ELF-1 (cell line): ENCODE results near the gene ZNF157.

ENCODE experiments used
- DNase-seq: peaks from one replicate; pipeline ENCODE4 v3.0.0-alpha.2; 2016; ENCODE audit warnings: low read depth, low spot score

ZNF157 gene

DNA sequence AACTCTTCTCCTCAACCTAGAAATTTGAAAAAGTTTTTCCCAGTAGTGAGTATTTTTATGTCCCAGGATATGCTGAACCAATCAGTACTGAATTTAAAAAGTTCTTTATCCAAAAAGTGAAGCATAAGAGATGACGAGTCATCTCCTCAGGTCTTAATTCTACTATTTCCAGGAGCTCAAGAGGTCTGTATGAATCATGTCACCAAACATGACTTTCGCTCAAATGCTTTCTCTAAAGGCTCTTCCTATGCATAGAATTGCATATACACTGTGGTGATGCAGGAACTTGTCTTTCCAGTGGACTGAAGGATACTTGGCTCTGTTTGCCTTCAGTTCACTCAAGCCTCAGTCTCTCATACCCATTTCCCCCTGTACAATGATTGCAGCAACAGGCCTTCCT is 76.6 kb downstream of the ZNF157 start:
- DNase-seq = no peak

DNA sequence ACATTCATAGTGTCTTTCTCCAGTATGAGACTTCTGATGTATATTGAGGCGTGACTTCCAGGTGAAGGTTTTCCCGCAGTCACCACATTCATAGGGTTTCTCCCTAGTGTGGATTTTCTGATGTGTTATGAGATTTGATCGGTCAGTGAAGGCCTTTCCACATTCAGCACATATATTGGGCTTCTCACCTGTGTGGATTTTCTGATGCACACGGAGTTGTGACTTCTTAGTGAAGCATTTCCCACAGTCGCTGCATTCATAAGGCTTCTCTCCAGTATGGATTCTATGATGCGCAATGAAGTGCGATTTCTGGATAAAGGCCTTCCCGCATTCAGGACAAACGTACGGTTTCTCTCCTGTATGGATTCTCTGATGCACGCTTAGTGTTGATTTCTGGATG is 77.2 kb downstream of the ZNF157 start:
- no peak for DNase-seq

DNA sequence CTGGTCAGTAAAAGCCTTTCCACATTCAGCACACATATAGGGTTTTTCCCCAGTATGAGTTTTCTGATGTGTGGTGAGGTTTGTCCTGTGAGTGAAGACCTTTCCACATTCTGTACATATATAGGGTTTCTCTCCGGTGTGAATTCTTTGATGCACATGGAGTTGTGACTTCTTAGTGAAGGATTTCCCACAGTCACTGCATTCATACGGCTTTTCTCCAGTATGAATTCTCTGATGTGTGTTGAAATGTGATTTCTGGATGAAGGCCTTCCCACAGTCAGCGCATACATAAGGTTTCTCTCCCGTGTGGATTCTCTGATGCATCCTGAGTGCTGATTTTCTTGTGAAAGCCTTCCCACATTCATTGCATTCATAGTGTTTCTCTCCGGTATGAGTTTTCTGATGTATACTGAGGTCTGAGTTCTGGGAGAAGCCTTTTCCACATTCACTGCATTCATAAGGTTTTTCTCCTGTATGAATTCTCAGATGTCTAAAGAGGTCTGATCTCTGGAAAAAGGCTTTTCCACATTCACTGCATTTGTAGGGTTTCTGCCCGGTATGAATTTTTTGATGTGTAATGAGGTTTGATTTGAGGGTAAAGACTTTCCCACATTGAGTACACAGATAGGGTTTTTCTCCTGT is 77.9 kb downstream of the ZNF157 start:
- no peak for DNase-seq

DNA sequence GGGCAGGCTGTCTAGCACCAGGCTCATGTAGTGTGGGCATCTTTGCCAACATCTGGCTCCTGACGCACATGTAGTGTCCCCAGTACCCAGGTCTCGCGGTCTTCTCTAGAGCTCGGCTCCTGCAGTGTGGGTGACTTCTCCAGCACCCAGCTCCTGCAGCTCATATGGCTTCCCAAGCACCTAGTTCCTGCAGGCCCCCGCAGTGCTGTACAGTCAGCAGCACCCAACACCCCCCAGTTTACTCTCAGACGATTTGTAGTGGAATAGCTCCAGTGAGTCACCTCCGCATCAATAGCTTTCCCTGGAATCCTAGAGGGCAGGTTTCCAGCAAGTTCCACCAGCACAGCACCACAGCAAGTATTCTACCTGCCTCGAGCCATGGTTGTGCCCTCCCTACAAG is 81.7 kb downstream of the ZNF157 start:
- DNase-seq = no peak

DNA sequence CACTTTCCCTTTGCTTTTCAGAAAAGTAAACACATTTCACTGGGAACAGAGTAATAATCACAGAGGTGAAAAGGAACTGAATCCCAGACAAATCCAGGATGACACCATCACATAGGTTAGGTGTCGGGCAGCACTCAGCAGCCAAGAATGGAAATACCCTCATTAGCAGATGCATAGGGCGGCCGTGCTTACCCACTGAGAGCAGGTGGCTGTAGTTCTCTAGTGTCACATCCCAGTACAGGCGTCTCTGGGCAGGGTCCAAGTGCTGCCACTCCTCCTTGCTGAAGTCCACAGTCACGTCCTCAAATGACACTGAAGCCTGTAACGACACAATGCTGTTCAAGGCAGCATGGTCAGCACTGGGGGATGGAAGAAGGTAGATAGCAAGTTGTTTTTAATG is 85.7 kb downstream of the ZNF157 start:
- DNase-seq = no peak

DNA sequence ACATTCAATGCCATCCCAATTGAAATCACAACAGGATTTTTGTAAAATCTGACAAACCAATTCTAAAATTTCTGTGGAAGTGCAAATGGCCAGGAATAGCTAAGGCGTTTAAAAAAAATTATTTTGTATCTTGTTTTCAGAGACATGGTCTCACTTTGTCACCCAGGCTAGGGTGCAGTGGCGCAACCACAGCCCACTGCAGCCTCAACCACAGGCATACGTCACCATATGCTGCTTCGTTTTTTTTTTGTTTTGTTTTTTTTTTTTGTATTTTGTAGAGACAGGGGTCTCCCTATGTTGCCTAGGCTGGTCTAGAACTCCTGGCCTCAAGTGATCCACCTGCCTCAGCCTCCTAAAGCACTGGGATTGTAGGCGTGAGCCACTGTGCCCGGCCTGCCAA is 88.2 kb downstream of the ZNF157 start:
- DNase-seq = no peak

DNA sequence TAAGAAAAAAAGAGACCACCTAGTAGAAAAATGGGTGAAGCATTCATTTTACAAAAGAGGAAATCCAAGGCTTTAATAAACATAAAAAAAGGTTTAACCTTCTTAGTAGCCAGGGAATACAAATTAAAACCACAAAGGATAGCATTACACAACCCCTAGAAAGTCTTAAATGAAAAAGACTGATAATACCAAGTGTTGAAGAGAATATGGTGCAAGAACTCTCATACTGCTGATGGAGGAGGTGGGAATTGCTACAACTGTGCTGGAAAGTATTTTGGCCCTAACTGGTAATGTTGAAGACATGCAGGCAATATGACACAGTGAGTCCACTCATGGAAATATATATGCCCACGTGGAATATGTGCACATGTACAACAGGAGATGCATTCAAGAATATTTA is 90.2 kb downstream of the ZNF157 start:
- no peak for DNase-seq
